GM12878 (cell line): Measurements from ENCODE around the gene PDCL3. TPM values are rescaled to one million over a fixed set of nuclear protein-coding genes. Genes with fewer than 3 reads are reported as not detected.

Source experiments
- ATAC-seq: fragments of 200-7000 bp; cut with Tn5 transposase; 3 replicates; pipeline ENCODE4 v1.9.1; 2020; ENCODE audit warnings: mild to moderate bottlenecking, moderate library complexity
- BruUV-seq: library from RNA; stranded (reverse); fragments of 400-500 nt; replicated peaks from 2 replicates; lab custom pipeline; 2021; lab: Mats Ljungman, UMichigan
- CTCF ChIA-PET: fragments of 300-600 bp; sonication (Branson Sonifier 250); formaldehyde crosslinking; extraction: SDS; loops from one replicate; lab custom pipeline; 2021; ENCODE audit warnings: inconsistent platforms; lab: Yijun Ruan, JAX
- POLR2A ChIA-PET: fragments of 350-600 bp; formaldehyde crosslinking; extraction: SDS; loops from one replicate; lab custom pipeline; 2021; ENCODE audit warnings: inconsistent platforms; lab: Charles Lee
- RAD21 ChIA-PET: fragments of 300-600 bp; sonication (Branson Sonifier 250); formaldehyde crosslinking; loops from one replicate; lab custom pipeline; 2023; ENCODE audit warnings: antibody characterized with exemption; ENCODE audit not compliant: unreplicated experiment; lab: Charles Lee
- SMC1A ChIA-PET: fragments of 300-600 bp; sonication (Branson Sonifier 250); formaldehyde crosslinking; loops from one replicate; lab custom pipeline; 2023; ENCODE audit not compliant: unreplicated experiment, uncharacterized antibody; lab: Charles Lee
- DNase-seq: peaks from one replicate; pipeline ENCODE4 v3.0.0-alpha.2; 2011; ENCODE audit warnings: low read depth, low spot score
- FAIRE-seq: peaks from 3 replicates; lab custom pipeline; 2011; peaks lifted over from hg19 to GRCh38; lab: Jason Lieb, UNC
- H2AFZ ChIP-seq: 2 replicates; pipeline ENCODE4 v1.6.0; 2011; ENCODE audit warnings: low read depth, low read length, control low read depth; ENCODE audit not compliant: control insufficient read depth
- H3K27ac ChIP-seq: 2 replicates; pipeline ENCODE4 v1.5.1; 2011; ENCODE audit warnings: control low read depth; ENCODE audit not compliant: control insufficient read depth, insufficient read depth
- H3K27me3 ChIP-seq, 2 experiments: replicated peaks in 1 of 2; 2 replicates each; pipeline versions ENCODE4 v1.6.0 to v1.6.1; 2011; ENCODE audit warnings: low read length in 1 of 2; ENCODE audit not compliant: control insufficient read depth in 2 of 2, insufficient read depth in 2 of 2
- H3K36me3 ChIP-seq, 2 experiments: 2 replicates each; pipeline ENCODE4 v1.5.1; 2011; ENCODE audit warnings: low read length in 1 of 2; ENCODE audit not compliant: control insufficient read depth in 2 of 2, insufficient read depth in 2 of 2
- H3K4me1 ChIP-seq: 2 replicates; pipeline ENCODE4 v1.6.1; 2011; ENCODE audit warnings: mild to moderate bottlenecking, low read length, moderate library complexity, mixed read lengths; ENCODE audit not compliant: control insufficient read depth, insufficient read depth
- H3K4me2 ChIP-seq: 2 replicates; pipeline ENCODE4 v1.6.0; 2011; ENCODE audit warnings: control low read depth; ENCODE audit not compliant: control insufficient read depth, insufficient read depth
- H3K4me3 ChIP-seq: fragments of 200-600 bp; sonication (generic); 2 replicates; pipeline ENCODE4 v1.5.1; 2016
- H3K79me2 ChIP-seq: 2 replicates; pipeline ENCODE4 v1.6.0; 2011; ENCODE audit warnings: low read length; ENCODE audit not compliant: control insufficient read depth, insufficient read depth
- H3K9ac ChIP-seq: 2 replicates; pipeline ENCODE4 v1.8.0; 2011; ENCODE audit warnings: low read length, control low read depth, mixed read lengths; ENCODE audit not compliant: control insufficient read depth, insufficient read depth
- H3K9me3 ChIP-seq: replicated peaks from 3 replicates; pipeline ENCODE4 v1.5.1; 2011; ENCODE audit warnings: mild to moderate bottlenecking, low read length; ENCODE audit not compliant: control insufficient read depth, insufficient read depth
- H4K20me1 ChIP-seq: 2 replicates; pipeline ENCODE4 v1.6.0; 2011; ENCODE audit not compliant: control insufficient read depth, insufficient read depth
- CTCF ChIP-seq, 3 experiments: IDR thresholded peaks in 2 of 3; conservative IDR thresholded peaks in 1 of 3; 2 replicates each; pipeline ENCODE4 v1.5.1; 2011; ENCODE audit warnings: low read depth in 3 of 3, low read length in 3 of 3, mild to moderate bottlenecking in 3 of 3, control low read depth in 2 of 3, moderate library complexity in 2 of 3, inconsistent platforms in 1 of 3, mixed read lengths in 1 of 3; ENCODE audit not compliant: control insufficient read depth in 2 of 3, insufficient read depth in 1 of 3; ENCODE audit errors: extremely low read depth in 1 of 3
- EED ChIP-seq: sonication (generic); IDR thresholded peaks from 2 replicates; pipeline ENCODE4 v1.6.1; 2016; ENCODE audit warnings: antibody characterized with exemption, low read depth
- POU2F2 ChIP-seq: IDR thresholded peaks from 3 replicates; pipeline ENCODE4 v1.6.1; 2011; ENCODE audit warnings: low read depth, mild to moderate bottlenecking, low read length, borderline replicate concordance
- RAD21 ChIP-seq: IDR thresholded peaks from 2 replicates; pipeline ENCODE4 v1.6.1; 2011; ENCODE audit warnings: mild to moderate bottlenecking, low read depth, low read length, moderate library complexity; ENCODE audit not compliant: insufficient read depth
- SMC3 ChIP-seq: IDR thresholded peaks from 2 replicates; pipeline ENCODE4 v1.6.1; 2011; ENCODE audit warnings: low read length, improper control_type of control experiment, borderline replicate concordance
- YY1 ChIP-seq: IDR thresholded peaks from 2 replicates; pipeline ENCODE4 v1.6.1; 2011; ENCODE audit warnings: low read depth, mild to moderate bottlenecking, low read length
- ZBTB4 ChIP-seq: fragments of 450-650 bp; formaldehyde crosslinking; IDR thresholded peaks from 2 replicates; pipeline ENCODE4 v1.4.0; 2022; ENCODE audit warnings: mild to moderate bottlenecking, moderate library complexity
- ZNF687 ChIP-seq: fragments of 450-650 bp; IDR thresholded peaks from 2 replicates; pipeline ENCODE4 v1.6.1; 2017; ENCODE audit warnings: mild to moderate bottlenecking, moderate library complexity
- WGBS: methylation state at CpG from one replicate; pipeline ENCODE4 v1.1.6; 2016; ENCODE audit warnings: low lambda C conversion rate; ENCODE audit not compliant: insufficient replicate concordance, insufficient coverage; ENCODE audit errors: missing lambda C conversion rate; 5-methylcytosine and 5-hydroxymethylcytosine counted together
- in situ Hi-C: fragments of 300-500 bp; cut with MboI; formaldehyde crosslinking; loops from 9 replicates; pipeline ENCODE4 v1.14.3; 2018; ENCODE audit warnings: mixed read lengths
- intact Hi-C: fragments of 100-400 bp; cut with micrococcal nuclease; formaldehyde crosslinking; loops from one replicate; pipeline ENCODE4 v1.14.2; 2022; ENCODE audit not compliant: unreplicated experiment
- polyA plus RNA-seq, 11 experiments: library from polyadenylated mRNA; depleted of rRNA in 4 of 11; unstranded in 6 of 11; stranded (reverse) in 5 of 11; fragments of >200 nt; fragmentation: Nextera tagmentation in 4 of 11; fragmentation: Illumina TruSeq in 1 of 11; extraction: Ambion mirVana in 4 of 11; extraction: Trizol in 1 of 11; gene quantifications; 1 replicate in 1 of 11; 2 replicates in 10 of 11; pipeline versions ENCODE4 v1.2.1 to v1.2.3, GENCODE V29; 2011 to 2016; ENCODE audit warnings: inconsistent platforms in 2 of 11, missing spikeins in 2 of 11, low read depth in 1 of 11
- total RNA-seq, 4 experiments: library from RNA; depleted of rRNA in 3 of 4; stranded (reverse); fragments of >200 nt in 3 of 4; fragmentation: Illumina TruSeq in 1 of 4; extraction: Trizol in 1 of 4; gene quantifications; 2 replicates each; pipeline versions ENCODE4 v1.2.1 to v1.2.3, GENCODE V29; 2013 to 2021

The PDCL3 gene
- total and polyA plus RNA-seq, 10 of the 15 experiments (the other 5 are each of a cell fraction or from before 2014, with no cell fraction given): 22.9 to 111 (median 51.1) TPM

- Histone ChIP-seq H4K20me1 (no peaks in the 10 kb centered on the region), H3K4me2 (no peak overlapping the region), H3K27me3 (no peaks in the 10 kb centered on the region; a peak in 1 of 4 replicates), H2AFZ (no peak overlapping the region), H3K4me1 (no peaks in the 10 kb centered on the region), H3K9me3 (no peaks in the 10 kb centered on the region), H3K36me3 (no peaks in the 10 kb centered on the region), H3K9ac (no peak overlapping the region), H3K27ac (no peak overlapping the region), H3K4me3 (no peak overlapping the region), H3K79me2 (no peaks in the 10 kb centered on the region)
- in situ Hi-C loops (no loop called here), intact Hi-C loops (loop anchor here (1.0 to 10.0 kb wide), 3 partner anchors 342 to 545 kb away; partner anchors contain the start of gene TBC1D8)
- CTCF ChIA-PET: interaction anchor here (0.7 to 8.1 kb wide), 10 partner anchors 8 to 406 kb away, joined by 3 to 73 read pairs (median 4); no protein-coding TSS in a partner anchor
- RAD21 ChIA-PET: interaction anchor here (0.9 to 1.4 kb wide), 2 partner anchors 19 to 378 kb away, joined by 4 read pairs; no protein-coding TSS in a partner anchor
- 52% methylated on average over 14 of the region's 14 CpGs for WGBS
- no TSS peak for BruUV-seq
- TF ChIP-seq ZBTB4 (CRISPR knock-in tag): no peak
- no peak for TF ChIP-seq ZNF687
- peak; percentile 64; the same call in 1 of the 2 replicates for TF ChIP-seq YY1
- peak; percentile 72 to 80 (median 75) for TF ChIP-seq CTCF (IDR thresholded peaks at IDR 0.05 in 2 of 3, conservative IDR thresholded peaks at IDR 0.05 in 1 of 3; ENCODE audit: control insufficient read depth in 2 of 3, extremely low read depth in 1 of 3, insufficient read depth in 1 of 3, low read depth in 3 of 3, low read length in 3 of 3)
- peak; percentile 58; the same call in 1 of the 2 replicates for TF ChIP-seq SMC3
- TF ChIP-seq POU2F2: peak; percentile 41; the same call in 1 of the 3 replicates
- TF ChIP-seq RAD21: peak; percentile 70
- TF ChIP-seq EED: no peak
- SMC1A ChIA-PET: interaction anchor here (0.8 to 1.5 kb wide), 4 partner anchors 10 to 404 kb away, joined by 3 to 4 read pairs (median 4); no protein-coding TSS in a partner anchor
- DNase-seq (no peak), ATAC-seq (peak; percentile 70), FAIRE-seq (peak; percentile 93)
- POLR2A ChIA-PET: no interaction called here
These were observed 44.0 kb downstream of the PDCL3 start for GRCh38 chr2:100606726-100607343.
